Astrocyte of the spinal cord (primary cell): ENCODE measurements around the gene ERBB4.

Source experiments
- DNase-seq: peaks from one replicate; pipeline ENCODE4 v3.0.0; 2011; ENCODE audit warnings: low read depth, low spot score
- H3K4me3 ChIP-seq: 2 replicates; pipeline ENCODE4 v1.5.1; 2011; ENCODE audit warnings: low read depth, mild to moderate bottlenecking, low read length, moderate library complexity
- in situ Hi-C: cut with HindIII; loops from 2 replicates; pipeline ENCODE4 v1.10.0; 2017; ENCODE audit warnings: low sequenced_read_pairs
- TF ChIP-seq, protein P1 (sequence below): IDR thresholded peaks from 2 replicates; pipeline ENCODE4 v1.5.1; 2012; ENCODE audit warnings: low read depth, mild to moderate bottlenecking, low read length, inconsistent platforms

ERBB4 gene

GRCh38 chr2:211985393-211985792, 553.2 kb downstream of the ERBB4 start:
- DNase-seq = no peak
- H3K4me3 ChIP-seq = no peak overlapping the region
- in situ Hi-C loops = no loop called here
- TF ChIP-seq, protein P1, sequence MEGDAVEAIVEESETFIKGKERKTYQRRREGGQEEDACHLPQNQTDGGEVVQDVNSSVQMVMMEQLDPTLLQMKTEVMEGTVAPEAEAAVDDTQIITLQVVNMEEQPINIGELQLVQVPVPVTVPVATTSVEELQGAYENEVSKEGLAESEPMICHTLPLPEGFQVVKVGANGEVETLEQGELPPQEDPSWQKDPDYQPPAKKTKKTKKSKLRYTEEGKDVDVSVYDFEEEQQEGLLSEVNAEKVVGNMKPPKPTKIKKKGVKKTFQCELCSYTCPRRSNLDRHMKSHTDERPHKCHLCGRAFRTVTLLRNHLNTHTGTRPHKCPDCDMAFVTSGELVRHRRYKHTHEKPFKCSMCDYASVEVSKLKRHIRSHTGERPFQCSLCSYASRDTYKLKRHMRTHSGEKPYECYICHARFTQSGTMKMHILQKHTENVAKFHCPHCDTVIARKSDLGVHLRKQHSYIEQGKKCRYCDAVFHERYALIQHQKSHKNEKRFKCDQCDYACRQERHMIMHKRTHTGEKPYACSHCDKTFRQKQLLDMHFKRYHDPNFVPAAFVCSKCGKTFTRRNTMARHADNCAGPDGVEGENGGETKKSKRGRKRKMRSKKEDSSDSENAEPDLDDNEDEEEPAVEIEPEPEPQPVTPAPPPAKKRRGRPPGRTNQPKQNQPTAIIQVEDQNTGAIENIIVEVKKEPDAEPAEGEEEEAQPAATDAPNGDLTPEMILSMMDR = no peak

DNA sequence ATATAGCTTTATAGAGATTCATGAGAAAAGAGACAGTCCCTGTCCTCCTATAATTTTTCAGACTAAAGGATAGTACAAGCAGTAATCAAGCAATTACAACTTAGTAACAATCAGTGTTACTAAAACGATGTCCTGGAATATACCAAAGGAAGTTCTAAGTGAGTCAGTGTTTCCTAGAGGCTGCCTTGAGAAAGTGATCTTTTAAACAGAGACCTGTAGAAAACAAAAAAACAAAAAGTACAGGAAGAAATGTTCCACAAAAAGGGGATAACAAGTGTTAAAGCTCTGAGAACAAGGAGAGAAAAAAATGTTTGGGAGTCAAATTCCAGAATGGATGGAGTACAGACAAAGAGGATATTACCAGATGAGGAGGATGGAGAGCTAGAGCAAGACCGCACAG, 556.4 kb downstream of the ERBB4 start:
- TF ChIP-seq, protein P1 = no peak
- no peak overlapping the region for H3K4me3 ChIP-seq
- in situ Hi-C loops = no loop called here
- DNase-seq = peak; percentile 10

DNA sequence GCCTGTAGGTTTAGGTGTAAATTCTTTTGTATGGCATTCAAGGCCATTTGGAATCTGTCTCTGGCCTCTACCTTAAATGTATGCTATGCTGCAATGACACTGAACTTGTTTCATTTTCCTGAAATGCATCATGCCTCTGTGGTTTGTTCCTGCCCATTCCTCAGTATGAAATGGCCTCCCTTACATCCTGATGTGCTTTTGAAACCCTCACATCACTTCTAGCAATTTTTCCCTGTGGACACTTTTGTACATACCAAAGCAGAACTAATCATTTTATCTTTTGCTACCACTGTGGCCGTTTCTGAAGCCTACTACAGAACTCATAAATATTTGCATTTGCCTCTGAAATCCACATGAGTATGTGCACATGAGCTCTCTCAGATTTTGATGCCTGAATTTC, 557.2 kb downstream of the ERBB4 start:
- peak; percentile 16 for DNase-seq
- H3K4me3 ChIP-seq = no peak overlapping the region
- in situ Hi-C loops = no loop called here

DNA sequence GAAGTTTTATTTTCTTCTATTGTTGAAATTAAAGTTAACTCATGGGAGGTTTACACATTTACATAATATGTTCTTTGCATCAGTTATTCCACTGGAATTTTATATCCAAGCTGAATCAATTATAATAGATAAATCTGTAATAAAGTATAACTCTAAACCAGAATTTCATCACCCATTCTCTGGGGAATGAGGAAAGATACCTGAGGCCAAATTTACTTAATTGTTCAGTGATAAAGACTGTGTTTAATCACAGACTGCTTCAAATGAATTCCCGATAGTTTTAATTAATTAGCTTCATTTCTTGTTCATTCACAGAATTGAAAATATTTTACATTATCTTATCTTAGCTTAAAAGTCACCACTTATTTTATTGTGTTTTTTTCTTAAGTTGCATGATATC, 562.5 kb downstream of the ERBB4 start:
- no peak for DNase-seq
- in situ Hi-C loops = no loop called here
- TF ChIP-seq, protein P1 = no peak
- no peak overlapping the region for H3K4me3 ChIP-seq

More for the DNA sequence above, 557.2 kb downstream of the ERBB4 start:
- TF ChIP-seq, protein P1 = no peak

DNA sequence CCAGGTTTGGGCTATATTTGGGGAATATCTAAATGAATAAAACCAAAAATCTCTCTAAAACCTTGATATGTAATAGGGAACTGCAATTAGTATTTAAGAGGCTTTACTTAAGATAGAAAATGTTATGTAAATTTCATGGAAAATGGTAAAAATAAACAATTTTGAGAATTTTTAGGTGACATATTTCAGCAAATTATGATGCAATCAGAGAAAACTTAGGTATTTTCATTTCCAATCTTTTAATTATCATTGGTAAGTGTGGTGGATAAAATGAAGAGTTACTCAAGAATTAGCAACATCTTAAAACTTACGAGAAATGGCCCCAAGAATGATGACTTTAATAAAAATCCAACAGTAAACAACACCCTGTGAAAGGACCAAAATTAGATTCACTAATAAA, 571.4 kb downstream of the ERBB4 start:
- no peak for DNase-seq
- in situ Hi-C loops = no loop called here
- TF ChIP-seq, protein P1 = no peak
- H3K4me3 ChIP-seq = no peak overlapping the region

- no peak for DNase-seq
- no peak overlapping the region for H3K4me3 ChIP-seq
- in situ Hi-C loops = no loop called here
- TF ChIP-seq, protein P1 = no peak
Observed at GRCh38 chr2:211963969-211964368, 574.6 kb downstream of the ERBB4 start.

DNA sequence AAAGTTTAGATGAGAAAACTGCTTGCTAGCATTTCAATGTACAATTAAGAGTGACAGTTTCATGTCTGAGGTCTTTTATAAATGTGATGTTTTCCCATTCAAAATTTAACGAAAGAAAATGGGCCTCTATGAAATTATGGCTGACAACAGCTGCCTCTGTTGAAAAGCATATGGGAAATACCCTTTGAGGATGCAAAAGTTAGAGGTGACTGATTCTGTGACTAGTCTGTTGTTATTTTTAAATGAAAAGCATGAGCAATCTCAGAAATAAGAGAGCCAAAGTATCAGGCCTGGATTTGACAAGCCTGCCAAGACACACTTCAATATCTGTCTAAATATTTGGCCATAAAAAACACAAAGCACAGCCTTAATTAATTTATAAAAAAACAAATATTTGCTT, 580.8 kb downstream of the ERBB4 start:
- TF ChIP-seq, protein P1 = no peak
- in situ Hi-C loops = no loop called here
- H3K4me3 ChIP-seq = no peak overlapping the region
- DNase-seq = no peak
